ENCODE measurements around the gene SPON1.

Gene SPON1

GRCh38 chr11:14202251-14203196 is 240.0 kb downstream of the SPON1 start:
- Histone ChIP-seq H3K36me3 (replicated peaks; ENCODE audit: insufficient read depth, low read length) (no peaks in the 10 kb centered on the region), H3K27ac (ENCODE audit: low read length) (no peak overlapping the region), H2AFZ (ENCODE audit: low read length) (peak overlapping the region; percentile 71), H3K9ac (ENCODE audit: low read length) (no peak overlapping the region), H3K4me1 (ENCODE audit: low read length) (peaks cover 17% of the 10 kb centered on the region), H3K4me3 (ENCODE audit: low read length) (peak overlapping the region; percentile 32), H3K4me2 (ENCODE audit: low read depth, low read length) (peak overlapping the region; percentile 74), H3K9me3 (replicated peaks; ENCODE audit: insufficient read depth, low read length) (no peaks in the 10 kb centered on the region), H3F3A (ENCODE audit: insufficient read depth, low read length) (no peaks in the 10 kb centered on the region), H3K79me2 (ENCODE audit: low read length) (no peaks in the 10 kb centered on the region), H3K27me3 (replicated peaks; ENCODE audit: insufficient read depth, low read length) (no peaks in the 10 kb centered on the region), H3K9me2 (replicated peaks; ENCODE audit: insufficient read depth, low read length) (no peaks in the 10 kb centered on the region), H4K20me1 (ENCODE audit: insufficient read depth, low read length) (no peaks in the 10 kb centered on the region)
- peak; percentile 68 for DNase-seq
- TF ChIP-seq EZH2phosphoT487 (IDR thresholded peaks at IDR 0.05; ENCODE audit: low read length): no peak
- TF ChIP-seq EZH2 (optimal IDR thresholded peaks at IDR 0.05; ENCODE audit: low read depth, low read length): no peak
- no peak for TF ChIP-seq CTCF (IDR thresholded peaks at IDR 0.05; ENCODE audit: low read length)

- H4K20me1 ChIP-seq (ENCODE audit: insufficient read depth, low read length): no peaks in the 10 kb centered on the region
- H3K4me2 ChIP-seq (ENCODE audit: low read depth, low read length): peak overlapping the region; percentile 74; the same call in 1 of the 2 replicates
- H3K27ac ChIP-seq (ENCODE audit: low read length): no peak overlapping the region
- no peak for DNase-seq
- H3K27me3 ChIP-seq (replicated peaks; ENCODE audit: insufficient read depth, low read length): no peaks in the 10 kb centered on the region
- peaks cover 17% of the 10 kb centered on the region for H3K4me1 ChIP-seq (ENCODE audit: low read length)
- peak overlapping the region; percentile 71 for H2AFZ ChIP-seq (ENCODE audit: low read length)
- no peaks in the 10 kb centered on the region for H3K79me2 ChIP-seq (ENCODE audit: low read length)
- H3K4me3 ChIP-seq (ENCODE audit: low read length): no peak overlapping the region
- TF ChIP-seq CTCF (IDR thresholded peaks at IDR 0.05; ENCODE audit: low read length) (no peak), EZH2 (optimal IDR thresholded peaks at IDR 0.05; ENCODE audit: low read depth, low read length) (no peak), EZH2phosphoT487 (IDR thresholded peaks at IDR 0.05; ENCODE audit: low read length) (no peak)
- no peaks in the 10 kb centered on the region for H3K9me3 ChIP-seq (replicated peaks; ENCODE audit: insufficient read depth, low read length)
- H3K36me3 ChIP-seq (replicated peaks; ENCODE audit: insufficient read depth, low read length): no peaks in the 10 kb centered on the region
- no peak overlapping the region for H3K9ac ChIP-seq (ENCODE audit: low read length)
- H3F3A ChIP-seq (ENCODE audit: insufficient read depth, low read length): no peaks in the 10 kb centered on the region
- H3K9me2 ChIP-seq (replicated peaks; ENCODE audit: insufficient read depth, low read length): no peaks in the 10 kb centered on the region
Measured at GRCh38 chr11:14203321-14203720, 240.8 kb downstream of the SPON1 start.

- H2AFZ ChIP-seq (ENCODE audit: low read length): no peak overlapping the region
- DNase-seq: no peak
- H4K20me1 ChIP-seq (ENCODE audit: insufficient read depth, low read length): no peaks in the 10 kb centered on the region
- no peaks in the 10 kb centered on the region for H3K27me3 ChIP-seq (replicated peaks; ENCODE audit: insufficient read depth, low read length)
- no peaks in the 10 kb centered on the region for H3K4me1 ChIP-seq (ENCODE audit: low read length)
- H3K36me3 ChIP-seq (replicated peaks; ENCODE audit: insufficient read depth, low read length): no peaks in the 10 kb centered on the region
- no peaks in the 10 kb centered on the region for H3K9me3 ChIP-seq (replicated peaks; ENCODE audit: insufficient read depth, low read length)
- H3K4me3 ChIP-seq (ENCODE audit: low read length): no peak overlapping the region
- H3K4me2 ChIP-seq (ENCODE audit: low read depth, low read length): no peak overlapping the region
- H3K9me2 ChIP-seq (replicated peaks; ENCODE audit: insufficient read depth, low read length): no peaks in the 10 kb centered on the region
- TF ChIP-seq EZH2phosphoT487 (IDR thresholded peaks at IDR 0.05; ENCODE audit: low read length) (no peak), EZH2 (optimal IDR thresholded peaks at IDR 0.05; ENCODE audit: low read depth, low read length) (no peak), CTCF (IDR thresholded peaks at IDR 0.05; ENCODE audit: low read length) (no peak)
- H3K79me2 ChIP-seq (ENCODE audit: low read length): no peaks in the 10 kb centered on the region
- no peaks in the 10 kb centered on the region for H3F3A ChIP-seq (ENCODE audit: insufficient read depth, low read length)
- H3K27ac ChIP-seq (ENCODE audit: low read length): no peak overlapping the region
- no peak overlapping the region for H3K9ac ChIP-seq (ENCODE audit: low read length)
Measured at GRCh38 chr11:14212986-14213385, 250.5 kb downstream of the SPON1 start.
